Peyer's patch (tissue), 4 donors: ENCODE data around the gene SPATA13. TPM values are rescaled to one million over a fixed set of nuclear protein-coding genes. Genes with fewer than 3 reads are reported as not detected.
A peak's percentile ranks its signal among the peaks of the same experiment; 100 is the strongest.

Experiments used
- DNase-seq, 3 donors: peaks; one replicate each; pipeline ENCODE4 v3.0.0-alpha.2; 2017 to 2019
- H3K27ac ChIP-seq, 4 donors: fragments of 200-600 bp; sonication (generic); one replicate each; pipeline ENCODE4 v1.5.1; 2016 to 2019
- H3K27me3 ChIP-seq, 2 donors: fragments of 200-600 bp; sonication (generic); one replicate each; pipeline ENCODE4 v1.5.1; 2019
- H3K36me3 ChIP-seq, 3 donors: fragments of 200-600 bp; sonication (generic); one replicate each; pipeline ENCODE4 v1.5.1; 2016 to 2019
- H3K4me1 ChIP-seq, 4 donors: fragments of 200-600 bp; sonication (generic); one replicate each; pipeline ENCODE4 v1.5.1; 2016 to 2019
- H3K4me3 ChIP-seq, 4 donors: fragments of 200-600 bp; sonication (generic); 1 replicate in 3 of 4; 2 replicates in 1 of 4; pipeline ENCODE4 v1.5.1; 2016 to 2019; ENCODE audit warnings: mild to moderate bottlenecking in 1 of 4
- H3K9me3 ChIP-seq, 4 donors: fragments of 200-600 bp; sonication (generic); one replicate each; pipeline ENCODE4 v1.5.1; 2016 to 2019; ENCODE audit warnings: mild to moderate bottlenecking in 1 of 4
- POLR2A ChIP-seq, 2 donors: fragments of 450-650 bp; IDR thresholded peaks; one replicate each; pipeline ENCODE4 v1.5.1; 2017; ENCODE audit warnings: antibody characterized with exemption in 2 of 2, mild to moderate bottlenecking in 2 of 2, moderate library complexity in 2 of 2
- total RNA-seq, 4 donors: library from RNA; depleted of rRNA; stranded (reverse); fragments of >200 nt; gene quantifications; one replicate each; pipeline ENCODE4 v1.1.0, GENCODE V29; 2016
- TF ChIP-seq, protein P1 (sequence below), 6 experiments: fragments of 450-650 bp in 4 of 6; fragments of 200-600 bp in 2 of 6; sonication (generic) in 1 of 6; IDR thresholded peaks; one replicate each; pipeline ENCODE4 v1.5.1; 2017 to 2019; ENCODE audit warnings: antibody characterized with exemption in 6 of 6, mild to moderate bottlenecking in 3 of 6, moderate library complexity in 1 of 6

The SPATA13 gene
- total RNA-seq, 4 donors from 2014 or later = 77.1 to 191 (median 141) TPM

DNA sequence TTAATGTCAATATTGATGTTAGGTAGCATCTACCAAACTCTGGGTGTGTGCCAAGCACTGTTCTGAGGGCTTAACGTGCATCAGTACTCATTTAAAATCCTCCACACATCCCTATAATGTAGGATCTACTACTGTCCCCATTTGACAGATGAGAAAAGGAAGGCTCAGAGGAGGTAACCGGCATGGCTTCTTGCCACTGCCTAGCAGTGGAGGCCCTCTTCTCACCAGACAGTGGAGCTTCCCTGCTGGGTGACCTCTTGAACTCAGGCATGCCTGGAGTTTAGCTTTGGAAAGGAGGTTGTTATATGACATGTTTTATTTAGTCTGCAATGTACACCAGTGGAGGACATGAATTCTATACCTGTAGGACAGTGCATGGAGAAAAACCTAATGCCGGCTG lies 2.1 kb downstream of the SPATA13 start:
- Histone ChIP-seq H3K36me3 (peaks cover 0 to 13% (median 0%) of the 10 kb centered on the region in 3 donors), H3K27me3 (no peaks in the 10 kb centered on the region), H3K4me1 (peaks cover 0 to 21% (median 5%) of the 10 kb centered on the region in 4 donors), H3K9me3 (no peaks in the 10 kb centered on the region), H3K4me3 (peak overlapping the region in 2 of 4 donors; percentile 73 to 94), H3K27ac (peak overlapping the region in 2 of 4 donors; percentile 77 to 84)
- no peak for DNase-seq
- no peak for TF ChIP-seq POLR2A (IDR thresholded peaks at IDR 0.05)
- TF ChIP-seq, protein P1, sequence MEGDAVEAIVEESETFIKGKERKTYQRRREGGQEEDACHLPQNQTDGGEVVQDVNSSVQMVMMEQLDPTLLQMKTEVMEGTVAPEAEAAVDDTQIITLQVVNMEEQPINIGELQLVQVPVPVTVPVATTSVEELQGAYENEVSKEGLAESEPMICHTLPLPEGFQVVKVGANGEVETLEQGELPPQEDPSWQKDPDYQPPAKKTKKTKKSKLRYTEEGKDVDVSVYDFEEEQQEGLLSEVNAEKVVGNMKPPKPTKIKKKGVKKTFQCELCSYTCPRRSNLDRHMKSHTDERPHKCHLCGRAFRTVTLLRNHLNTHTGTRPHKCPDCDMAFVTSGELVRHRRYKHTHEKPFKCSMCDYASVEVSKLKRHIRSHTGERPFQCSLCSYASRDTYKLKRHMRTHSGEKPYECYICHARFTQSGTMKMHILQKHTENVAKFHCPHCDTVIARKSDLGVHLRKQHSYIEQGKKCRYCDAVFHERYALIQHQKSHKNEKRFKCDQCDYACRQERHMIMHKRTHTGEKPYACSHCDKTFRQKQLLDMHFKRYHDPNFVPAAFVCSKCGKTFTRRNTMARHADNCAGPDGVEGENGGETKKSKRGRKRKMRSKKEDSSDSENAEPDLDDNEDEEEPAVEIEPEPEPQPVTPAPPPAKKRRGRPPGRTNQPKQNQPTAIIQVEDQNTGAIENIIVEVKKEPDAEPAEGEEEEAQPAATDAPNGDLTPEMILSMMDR (IDR thresholded peaks at IDR 0.05) = no peak

DNA sequence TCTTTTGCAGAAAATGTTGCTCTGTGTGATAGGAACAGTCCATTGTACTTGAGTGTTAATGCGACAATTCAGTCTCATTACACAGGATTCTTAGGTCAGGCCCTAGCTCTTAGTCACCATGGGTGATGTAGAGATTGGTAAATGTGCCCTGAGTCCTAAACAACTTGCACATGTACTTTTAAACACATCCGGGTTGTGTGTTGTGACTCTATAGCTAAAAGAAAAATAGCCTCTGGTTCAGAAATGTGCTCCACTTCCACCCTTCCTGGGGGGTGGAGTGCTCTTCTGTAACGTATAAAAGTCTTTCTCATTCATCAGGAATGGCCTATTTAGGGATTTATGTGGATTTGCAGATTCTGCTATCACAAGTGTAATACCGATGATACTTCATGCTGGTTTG lies 5.2 kb downstream of the SPATA13 start:
- Histone ChIP-seq H3K4me3 (no peak overlapping the region), H3K9me3 (no peaks in the 10 kb centered on the region), H3K27me3 (no peaks in the 10 kb centered on the region), H3K36me3 (peaks cover 0 to 13% (median 0%) of the 10 kb centered on the region in 3 donors), H3K27ac (no peak overlapping the region), H3K4me1 (peaks cover 0 to 16% (median 4%) of the 10 kb centered on the region in 4 donors)
- DNase-seq = no peak
- TF ChIP-seq POLR2A (IDR thresholded peaks at IDR 0.05) = no peak
- TF ChIP-seq, protein P1 (IDR thresholded peaks at IDR 0.05) = no peak

DNA sequence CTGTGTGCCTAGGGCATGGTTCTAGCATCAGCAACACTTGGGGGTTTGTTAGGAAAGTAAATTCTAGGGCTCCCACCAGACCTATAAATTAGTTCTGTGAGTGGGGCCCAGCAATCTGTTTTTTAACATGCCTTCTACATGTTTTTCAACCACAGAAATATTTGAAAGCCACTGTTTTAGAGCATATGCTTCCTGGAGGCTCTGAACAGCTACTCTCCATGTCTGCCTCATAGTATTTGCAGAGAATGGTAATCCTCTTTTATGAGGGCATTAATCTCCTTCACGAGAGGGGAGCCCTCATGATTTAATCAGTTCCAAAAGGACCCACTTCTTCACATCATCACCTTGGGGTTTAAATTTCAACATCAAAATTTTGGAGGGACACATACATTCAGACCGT lies 6.0 kb downstream of the SPATA13 start:
- H3K9me3 ChIP-seq = no peaks in the 10 kb centered on the region
- H3K4me1 ChIP-seq = peaks cover 0 to 15% (median under 1%) of the 10 kb centered on the region in 4 donors
- TF ChIP-seq, protein P1 (IDR thresholded peaks at IDR 0.05) = no peak
- TF ChIP-seq POLR2A (IDR thresholded peaks at IDR 0.05) = no peak
- DNase-seq = no peak
- H3K4me3 ChIP-seq = no peak overlapping the region
- no peaks in the 10 kb centered on the region for H3K27me3 ChIP-seq
- H3K36me3 ChIP-seq = peaks cover 0 to 13% (median 0%) of the 10 kb centered on the region in 3 donors
- no peak overlapping the region for H3K27ac ChIP-seq

DNA sequence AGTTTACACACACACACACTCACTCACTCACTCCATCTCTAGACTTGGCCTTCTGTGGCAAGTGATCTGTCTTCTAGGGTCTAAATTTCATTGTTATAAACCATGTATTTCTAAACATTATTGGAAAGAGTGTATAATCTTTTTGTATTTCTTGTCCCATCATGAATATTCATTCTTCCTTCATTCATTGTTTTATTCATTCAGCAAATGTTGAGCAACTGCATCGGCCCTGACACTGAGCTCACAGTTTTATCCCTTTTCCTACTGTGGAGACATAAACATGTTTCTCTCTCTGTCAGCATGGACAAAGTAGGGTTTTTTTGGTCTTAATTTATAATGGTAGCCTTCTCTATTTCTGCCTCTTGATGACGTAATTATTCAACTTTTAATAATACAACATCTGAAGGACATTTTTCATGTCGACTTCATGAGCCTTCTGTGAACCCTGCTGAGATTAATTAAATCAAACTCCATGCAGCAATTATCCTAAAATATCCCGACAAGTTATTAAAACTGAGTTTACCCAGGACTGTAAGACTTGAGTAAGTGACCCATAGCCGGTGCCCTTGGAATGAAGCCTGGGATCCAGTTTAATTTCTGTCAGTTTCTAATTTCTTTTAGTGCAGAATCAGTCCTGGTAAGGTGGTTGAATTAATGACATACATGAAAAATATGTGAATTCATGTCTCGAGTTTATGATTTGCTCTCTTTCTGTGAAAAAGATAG lies 7.3 kb downstream of the SPATA13 start:
- no peak for DNase-seq
- Histone ChIP-seq H3K27ac (peak overlapping the region in 1 of 4 donors; percentile 32), H3K27me3 (no peaks in the 10 kb centered on the region), H3K36me3 (peaks cover 0 to 13% (median 0%) of the 10 kb centered on the region in 3 donors), H3K9me3 (no peaks in the 10 kb centered on the region), H3K4me3 (no peak overlapping the region), H3K4me1 (peaks cover 0 to 2% (median 0%) of the 10 kb centered on the region in 4 donors)
- no peak for TF ChIP-seq POLR2A (IDR thresholded peaks at IDR 0.05)
- TF ChIP-seq, protein P1 (IDR thresholded peaks at IDR 0.05) = no peak

DNA sequence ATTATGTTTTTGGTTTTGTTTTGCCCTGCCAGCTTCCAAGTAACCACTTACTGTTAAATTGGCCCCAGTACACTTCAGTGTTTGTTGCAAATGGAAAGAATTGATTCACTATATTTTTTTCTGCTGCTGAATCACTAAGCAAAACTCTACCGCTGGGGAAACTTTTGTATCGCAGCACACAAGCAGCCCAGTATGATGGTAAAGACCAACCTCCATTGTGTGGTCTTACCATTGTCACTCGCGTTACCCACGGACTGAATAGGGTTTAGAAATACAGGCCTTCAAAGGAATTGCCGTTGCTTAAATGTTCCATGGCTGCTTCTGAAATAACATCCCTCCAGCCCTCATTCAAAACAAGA lies 7.9 kb downstream of the SPATA13 start:
- no peak for DNase-seq
- H3K4me1 ChIP-seq = no peaks in the 10 kb centered on the region
- no peaks in the 10 kb centered on the region for H3K9me3 ChIP-seq
- H3K27me3 ChIP-seq = no peaks in the 10 kb centered on the region
- H3K4me3 ChIP-seq = no peak overlapping the region
- H3K27ac ChIP-seq = peak overlapping the region in 1 of 4 donors; percentile 32
- peaks cover 0 to 13% (median 0%) of the 10 kb centered on the region in 3 donors for H3K36me3 ChIP-seq
- TF ChIP-seq, protein P1 (IDR thresholded peaks at IDR 0.05) = no peak
- TF ChIP-seq POLR2A (IDR thresholded peaks at IDR 0.05) = no peak
